Motor neuron (in vitro differentiated cells): ENCODE results near the gene ZNRD2. TPM values are rescaled to one million over a fixed set of nuclear protein-coding genes. Genes with fewer than 3 reads are reported as not detected.

Experiments used
- ATAC-seq, 8 experiments: fragments of 200-7000 bp; cut with Tn5 transposase; replicated peaks in 6 of 8; 2 replicates each; pipeline ENCODE4 v1.8.0; 2021; ENCODE audit warnings: mild to moderate bottlenecking in 8 of 8, moderate library complexity in 8 of 8
- H3K27ac ChIP-seq, 2 donors: fragments of 250-450 bp; sonication (Bioruptor Pico); 2 replicates each; pipeline ENCODE4 v1.9.0; 2021; ENCODE audit warnings: antibody characterized with exemption in 2 of 2, mild to moderate bottlenecking in 2 of 2, moderate library complexity in 1 of 2
- H3K4me1 ChIP-seq, 2 donors: fragments of 250-450 bp; sonication (Bioruptor Pico); replicated peaks in 1 of 2; 2 replicates each; pipeline ENCODE4 v1.6.1; 2021; ENCODE audit warnings: antibody characterized with exemption in 2 of 2, mild to moderate bottlenecking in 2 of 2, moderate library complexity in 1 of 2
- H3K4me3 ChIP-seq, 5 donors: fragments of 250-450 bp; sonication (Bioruptor Pico); 2 replicates each; pipeline ENCODE4 v1.9.0; 2021; ENCODE audit warnings: antibody characterized with exemption in 5 of 5, mild to moderate bottlenecking in 5 of 5, moderate library complexity in 4 of 5
- WGBS, 10 experiments: fragments of 450-650 bp; shearing (Covaris generic); methylation state at CpG; one replicate each; pipeline ENCODE4 v1.0.0; 2022; 5-methylcytosine and 5-hydroxymethylcytosine counted together
- in situ Hi-C, 9 experiments: fragments of 400-800 bp; cut with MboI; loops; one replicate each; pipeline ENCODE4 v1.15.0; 2021; ENCODE audit warnings: low sequenced_read_pairs in 9 of 9, low pct_unique_long_range_greater_than_20kb in 2 of 9; ENCODE audit not compliant: unreplicated experiment in 9 of 9
- total RNA-seq, 8 experiments: library from RNA; unstranded; fragments of 300-600 nt; gene quantifications; 2 replicates each; pipeline versions ENCODE4 v1.2.3 to v1.2.4, GENCODE V29; 2022

ZNRD2 gene
- total RNA-seq, 8 experiments from 2014 or later: 37.4 to 74.2 (median 55.0) TPM

DNA sequence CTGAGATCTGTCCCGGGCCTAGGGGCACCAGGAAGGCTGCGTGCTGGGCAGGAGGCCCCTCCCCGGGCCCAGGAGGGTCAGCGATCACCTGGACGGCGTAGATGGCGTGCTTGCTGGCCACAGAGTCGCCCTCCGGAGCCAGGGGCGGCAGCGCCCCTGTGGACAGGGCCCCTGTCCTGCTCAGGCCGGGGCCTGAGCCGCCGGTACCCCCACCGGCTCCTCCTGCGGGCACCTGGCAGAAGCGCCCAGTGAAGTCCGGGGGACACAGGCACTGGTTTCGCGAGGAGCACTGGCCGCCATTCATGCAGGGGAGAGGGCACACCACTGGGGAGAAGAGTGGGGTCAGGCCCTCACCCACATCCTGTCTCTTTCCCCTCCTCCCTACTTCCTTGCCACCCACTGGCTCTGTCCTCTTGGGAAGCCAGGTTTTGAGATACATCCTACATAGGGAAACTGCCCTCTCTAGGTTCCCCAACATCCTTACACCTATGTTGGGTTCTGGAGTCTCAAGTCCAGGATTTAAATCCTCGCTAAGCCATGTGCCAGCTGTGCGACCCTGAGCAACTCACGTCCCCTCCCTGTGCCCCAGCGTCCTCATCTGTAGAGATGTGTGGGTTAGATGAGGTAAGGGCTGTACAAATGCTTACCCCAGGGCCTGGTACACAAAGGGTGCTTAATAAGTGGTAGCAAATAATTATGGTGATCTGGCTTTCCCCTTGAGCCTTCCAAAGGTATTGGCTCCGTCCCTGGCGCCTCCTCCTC, 16.0 kb upstream of the ZNRD2 start:
- H3K4me3 ChIP-seq: no peak overlapping the region
- WGBS, 10 experiments: 90 to 100% (median 100%) methylated on average over 2 to 7 of the region's 27 CpGs; no CpG with 5 or more reads in 7 of the 10 experiments
- ATAC-seq: no peak
- peaks cover 40 to 53% of the 10 kb centered on the region in 2 donors for H3K4me1 ChIP-seq
- H3K27ac ChIP-seq: peak overlapping the region in 1 of 2 donors; percentile 43
- in situ Hi-C loops: no loop called here

DNA sequence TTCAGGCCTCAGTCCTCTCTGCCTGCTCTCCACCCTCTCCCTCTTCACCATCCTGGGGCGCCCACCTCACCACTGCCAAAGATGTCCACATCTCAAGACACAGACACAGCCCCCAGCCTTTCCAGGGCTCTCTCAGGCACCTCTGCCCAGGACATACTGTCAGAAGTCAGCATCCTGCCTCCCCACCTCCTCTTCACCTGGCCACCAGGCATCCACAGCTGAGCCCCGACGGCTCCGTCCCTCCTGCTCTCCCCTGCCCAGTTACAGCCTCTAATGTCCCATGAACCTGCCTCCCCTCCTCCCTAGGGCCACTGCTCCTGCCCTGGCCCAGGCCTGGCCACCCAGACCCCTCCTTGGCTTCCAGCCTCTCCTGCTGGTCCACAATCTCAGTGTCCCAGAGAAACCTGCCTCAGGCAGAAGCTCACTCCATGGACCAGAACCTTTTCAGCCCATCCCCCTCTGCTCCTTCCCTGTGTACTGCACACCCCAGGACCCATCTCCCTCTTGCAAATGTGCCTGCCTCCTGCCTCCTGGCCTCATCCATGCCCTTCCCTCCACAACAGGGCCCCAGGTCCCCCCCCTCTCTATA, 15.3 kb upstream of the ZNRD2 start:
- Histone ChIP-seq H3K4me1 (peaks cover 40 to 57% of the 10 kb centered on the region in 2 donors), H3K27ac (no peak overlapping the region), H3K4me3 (no peak overlapping the region)
- ATAC-seq: no peak
- WGBS, 10 experiments: 70 to 77% methylated on average over 3 to 4 of the region's 4 CpGs; no CpG with 5 or more reads in 8 of the 10 experiments
- in situ Hi-C loops: no loop called here

DNA sequence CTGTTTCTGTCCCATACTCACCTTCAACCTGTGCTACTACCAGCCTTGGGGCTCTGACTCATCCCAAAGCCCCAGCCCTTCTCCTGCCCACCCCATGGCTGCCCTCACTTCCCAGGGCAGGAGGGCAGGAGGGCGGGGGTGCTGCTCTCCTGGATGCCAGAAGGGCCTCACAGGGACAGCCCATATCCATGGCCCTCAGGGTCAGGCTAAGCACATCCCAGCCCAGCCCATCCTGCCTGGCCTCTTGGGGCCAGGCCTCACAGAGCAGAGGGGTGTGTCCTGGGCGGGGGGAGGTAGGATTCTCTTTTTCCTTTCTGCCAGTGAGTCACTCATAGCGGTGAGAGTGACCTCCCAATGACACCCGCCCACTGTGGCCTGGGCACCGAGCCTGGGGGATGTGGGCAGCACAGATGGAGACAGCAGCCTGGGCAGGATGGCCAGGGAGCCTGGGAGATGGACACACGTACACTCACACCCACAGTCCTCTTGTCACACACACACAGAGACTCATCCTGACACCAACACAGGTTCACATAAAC, 14.5 kb upstream of the ZNRD2 start:
- no peak overlapping the region for H3K27ac ChIP-seq
- 0 to 40% (median 20%) methylated on average over 1 to 2 of the region's 6 CpGs; no CpG with 5 or more reads in 6 of the 10 experiments for WGBS, 10 experiments
- ATAC-seq: peak; percentile 3 to 65 (median 30)
- in situ Hi-C loops: no loop called here
- no peak overlapping the region for H3K4me3 ChIP-seq
- peaks cover 40 to 66% of the 10 kb centered on the region in 2 donors for H3K4me1 ChIP-seq

DNA sequence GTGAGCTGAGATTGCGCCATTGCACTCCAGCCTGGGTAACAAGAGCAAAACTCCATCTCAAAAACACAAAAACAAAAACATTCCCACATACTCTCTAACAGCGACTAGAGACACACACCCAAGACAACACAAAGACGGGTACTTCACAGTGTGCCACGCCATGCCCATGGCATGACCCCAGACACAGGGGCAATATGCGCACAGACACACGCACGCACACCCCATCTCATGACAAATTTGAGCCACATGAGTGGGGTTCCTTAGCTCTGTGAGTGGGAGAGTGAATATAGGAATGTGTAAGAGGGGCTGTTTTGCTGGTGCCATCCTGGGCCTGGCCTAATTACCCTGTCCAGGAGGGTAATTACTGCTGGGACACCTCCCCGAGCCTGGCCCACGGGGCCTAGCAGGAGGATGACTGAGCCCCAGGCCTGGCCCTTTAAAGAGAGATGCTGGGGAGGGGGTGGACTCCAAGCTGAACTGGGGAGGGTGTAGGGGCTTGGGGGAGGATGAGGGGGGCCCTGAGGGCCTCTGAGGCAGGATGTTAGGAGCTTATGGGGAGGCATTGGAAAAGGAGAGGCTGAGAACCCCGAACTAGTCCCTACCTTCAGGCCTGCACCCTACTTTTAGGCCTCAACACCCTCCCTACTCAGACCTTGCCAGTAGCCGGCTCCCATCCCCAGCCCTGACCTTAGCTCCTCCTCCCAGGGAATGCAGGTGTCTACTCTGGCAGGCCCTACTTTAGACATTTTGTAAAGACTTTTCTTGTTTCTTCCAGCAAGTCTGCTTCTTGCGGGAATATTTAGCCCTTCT, 13.6 kb upstream of the ZNRD2 start:
- Histone ChIP-seq H3K27ac (no peak overlapping the region), H3K4me1 (peaks cover 47 to 75% of the 10 kb centered on the region in 2 donors), H3K4me3 (no peak overlapping the region)
- ATAC-seq: no peak
- in situ Hi-C loops: no loop called here
- 80 to 100% (median 85%) methylated on average over 1 to 4 of the region's 12 CpGs; no CpG with 5 or more reads in 6 of the 10 experiments for WGBS, 10 experiments

DNA sequence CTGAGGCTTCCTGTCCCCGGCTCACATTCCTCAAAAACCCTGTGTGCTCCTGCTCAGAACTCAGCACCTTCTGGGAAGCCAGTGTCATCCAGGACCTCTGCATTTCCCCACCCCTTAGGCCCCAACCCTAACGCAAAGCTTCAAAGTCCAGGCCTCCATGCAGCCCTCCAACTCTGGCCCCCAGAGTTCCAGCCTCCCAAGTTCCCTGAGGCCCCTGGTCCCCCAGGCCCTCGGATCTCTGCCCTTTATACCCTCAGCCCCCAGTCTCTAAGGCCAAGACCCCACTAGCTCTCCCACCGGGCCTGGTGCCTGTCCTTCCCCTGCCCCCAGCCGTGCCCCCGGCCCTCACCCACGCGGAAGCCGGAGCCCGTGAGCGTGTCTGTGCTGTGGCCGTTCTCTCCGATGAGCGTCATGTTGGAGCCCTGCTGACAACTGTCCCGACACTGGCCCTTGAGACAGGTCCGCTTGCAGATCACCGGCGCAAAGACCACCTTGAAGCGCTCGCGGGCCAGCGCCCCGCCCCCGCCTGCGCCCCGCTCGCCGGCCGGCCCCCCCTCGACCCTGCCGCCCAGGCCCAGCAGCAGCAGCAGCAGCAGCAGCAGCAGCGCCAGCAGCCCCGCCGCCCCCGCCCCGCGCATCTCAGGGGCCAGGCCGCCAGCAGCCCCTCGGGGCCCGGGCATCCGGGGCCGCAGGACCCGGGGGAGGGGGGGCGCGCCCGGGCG, 12.8 kb upstream of the ZNRD2 start:
- peak overlapping the region; percentile 25 to 38 (median 33) for H3K4me3 ChIP-seq
- peak overlapping the region in 1 of 2 donors; percentile 79 for H3K27ac ChIP-seq
- 63 to 100% (median 67%) methylated on average over 1 to 2 of the region's 47 CpGs; no CpG with 5 or more reads in 7 of the 10 experiments for WGBS, 10 experiments
- H3K4me1 ChIP-seq: peaks cover 47 to 75% of the 10 kb centered on the region in 2 donors
- in situ Hi-C loops: no loop called here
- peak; percentile 0 to 23 (median 15) for ATAC-seq

DNA sequence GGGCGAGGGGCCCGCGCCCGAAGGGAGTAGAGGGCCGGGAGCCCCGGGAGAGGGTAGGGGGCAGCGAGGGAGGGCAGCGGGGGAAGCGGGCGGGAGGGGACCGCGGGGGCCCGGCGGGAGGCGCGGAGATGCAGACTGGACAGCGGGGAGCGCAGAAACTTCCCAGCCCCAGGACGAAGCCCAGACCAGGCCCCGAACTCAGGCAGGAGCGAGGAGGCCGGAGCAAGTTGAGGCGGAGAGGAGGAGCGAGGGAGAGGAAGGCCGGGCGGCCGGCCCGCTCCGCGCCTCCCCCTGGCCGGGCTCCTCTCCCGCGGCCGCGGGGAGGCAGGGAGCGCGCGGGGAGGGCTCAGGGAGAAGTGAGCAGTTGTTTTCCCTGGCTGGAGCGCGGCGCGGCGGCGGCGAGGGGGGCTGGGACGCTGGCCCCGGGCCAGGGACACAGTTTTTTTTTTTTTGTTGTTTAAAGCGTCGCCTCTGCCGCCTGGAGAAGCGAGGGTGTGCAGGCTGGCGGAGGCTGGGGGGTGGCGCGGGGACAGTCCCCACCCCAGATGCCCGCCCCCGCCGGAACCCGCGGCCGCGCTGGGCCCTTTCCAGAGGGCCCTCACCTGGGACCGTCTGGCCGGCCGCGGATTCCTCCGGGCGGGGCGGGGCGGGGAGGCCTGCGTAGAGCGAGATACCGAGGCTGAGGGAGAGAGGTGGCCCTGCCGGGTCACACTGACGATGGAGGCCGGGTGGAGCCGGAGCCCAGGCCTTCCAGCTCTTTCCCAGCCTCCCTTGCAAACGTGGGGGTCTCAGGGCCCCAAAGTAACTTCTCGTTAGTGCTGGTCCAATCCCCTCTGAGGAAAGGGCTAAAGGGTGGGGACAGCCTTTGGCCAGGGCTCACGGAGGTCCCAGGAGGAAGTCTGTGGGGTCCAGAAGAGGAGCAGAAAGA, 12.0 kb upstream of the ZNRD2 start, which contains the start of gene LTBP3:
LTBP3 (minus strand) TSS at position 358 of the 928 bp plus-strand sequence. CDS start 400 bp downstream, outside the sequence.
- Histone ChIP-seq H3K4me3 (peak within 1 kb of the TSS; percentile 25 to 38 (median 33)), H3K4me1 (peaks cover 46 to 70% of the 10 kb centered on the region in 2 donors), H3K27ac (peak within 1 kb of the TSS in 1 of 2 donors; percentile 79)
- WGBS, 10 experiments: 0 to 20% (median 0%) methylated on average over 1 to 2 of the region's 79 CpGs; no CpG with 5 or more reads in 7 of the 10 experiments
- in situ Hi-C loops: no loop called here
- ATAC-seq: peak; percentile 20 to 73 (median 66)

DNA sequence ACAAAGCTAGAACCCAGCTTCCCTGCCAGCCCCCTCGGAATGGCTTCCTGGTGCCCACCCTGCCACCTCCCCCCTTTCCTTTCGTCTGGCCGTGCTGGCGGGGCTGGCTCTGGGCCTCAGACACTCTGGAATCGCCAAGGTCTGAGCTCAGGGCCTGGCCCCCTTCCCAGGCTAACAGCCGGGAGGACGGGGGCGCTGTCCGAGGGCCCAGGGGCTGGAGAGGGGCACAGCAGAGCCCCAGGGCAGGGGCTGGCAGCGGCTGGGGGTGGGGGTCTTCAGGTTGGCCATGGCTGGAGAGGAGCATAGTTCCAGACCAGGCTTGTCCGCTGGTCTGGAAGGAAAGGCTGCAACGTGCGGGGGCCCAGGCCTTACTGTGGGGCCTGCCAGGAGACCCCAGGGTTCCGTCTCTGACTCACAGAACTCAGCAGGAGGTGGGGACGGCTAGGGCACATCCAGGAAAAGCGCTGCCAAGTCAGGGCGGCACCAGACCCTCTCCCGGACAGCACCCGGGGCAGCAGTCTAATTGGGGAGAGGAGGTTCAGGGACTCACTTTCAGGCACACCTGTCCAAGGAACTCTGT, 11.3 kb upstream of the ZNRD2 start:
- H3K4me1 ChIP-seq: peaks cover 39 to 63% of the 10 kb centered on the region in 2 donors
- ATAC-seq: peak in 1 of 8 experiments; percentile 3
- in situ Hi-C loops: no loop called here
- WGBS, 10 experiments: 80% methylated on average over 1 of the region's 19 CpGs; no CpG with 5 or more reads in 9 of the 10 experiments
- H3K27ac ChIP-seq: peak overlapping the region in 1 of 2 donors; percentile 79
- H3K4me3 ChIP-seq: peak overlapping the region in 2 of 5 donors; percentile 33 to 38

DNA sequence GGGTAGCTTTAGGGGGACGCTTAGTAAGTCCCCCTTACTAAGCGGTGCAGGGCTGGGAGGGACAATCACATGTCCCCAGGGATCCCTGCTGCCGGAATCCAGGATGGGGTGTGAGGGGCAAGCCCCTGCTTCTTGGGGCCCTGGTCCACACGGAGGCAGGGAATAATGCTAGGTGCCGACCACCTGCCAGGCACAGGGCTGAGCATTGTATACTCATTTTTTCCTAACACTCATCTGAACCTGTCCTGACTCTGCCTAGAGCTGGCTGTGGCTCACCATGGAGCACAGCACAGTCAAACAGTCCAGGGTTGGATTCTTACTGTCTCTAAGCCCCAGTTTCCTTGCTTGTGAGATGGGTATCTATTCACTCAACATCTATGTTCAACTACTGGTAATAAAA, 10.7 kb upstream of the ZNRD2 start:
- Histone ChIP-seq H3K4me1 (peaks cover 37 to 58% of the 10 kb centered on the region in 2 donors), H3K27ac (no peak overlapping the region), H3K4me3 (no peak overlapping the region)
- 15 to 100% (median 63%) methylated on average over 1 to 2 of the region's 5 CpGs; no CpG with 5 or more reads in 6 of the 10 experiments for WGBS, 10 experiments
- no peak for ATAC-seq
- in situ Hi-C loops: no loop called here

DNA sequence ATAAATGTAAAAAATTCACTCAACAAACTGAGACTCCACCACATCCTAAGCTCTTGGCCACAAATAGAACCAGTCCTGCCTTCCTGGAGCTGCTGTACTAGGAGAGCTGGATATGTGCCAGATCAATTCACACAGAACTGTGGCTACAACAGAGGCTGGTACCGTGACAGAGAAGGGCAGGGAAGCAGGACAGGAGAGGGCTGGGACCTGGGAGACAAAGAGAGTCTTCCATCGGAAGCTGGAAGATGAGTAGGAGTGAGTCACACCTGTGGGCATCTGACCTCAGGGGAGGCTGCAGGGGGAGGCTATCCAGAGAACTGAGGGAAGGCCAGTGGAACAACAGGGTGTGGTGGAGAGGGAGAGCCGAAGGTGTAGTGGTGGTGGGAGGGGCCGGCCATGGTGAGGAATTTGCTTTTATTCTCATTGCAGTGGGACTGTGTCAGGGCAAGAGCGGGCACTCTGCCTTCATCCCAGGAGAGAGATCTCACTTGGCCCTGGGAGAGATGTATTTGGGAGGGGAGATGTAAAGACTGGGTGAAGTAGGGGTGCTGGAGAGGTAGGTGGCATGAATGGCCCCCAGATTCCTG, 10.2 kb upstream of the ZNRD2 start:
- no peak overlapping the region for H3K27ac ChIP-seq
- peak in 4 of 8 experiments; percentile 0 to 10 (median 2) for ATAC-seq
- peaks cover 32 to 53% of the 10 kb centered on the region in 2 donors for H3K4me1 ChIP-seq
- 0 to 71% (median 40%) methylated on average over 1 to 4 of the region's 5 CpGs; no CpG with 5 or more reads in 3 of the 10 experiments for WGBS, 10 experiments
- H3K4me3 ChIP-seq: no peak overlapping the region
- in situ Hi-C loops: no loop called here

DNA sequence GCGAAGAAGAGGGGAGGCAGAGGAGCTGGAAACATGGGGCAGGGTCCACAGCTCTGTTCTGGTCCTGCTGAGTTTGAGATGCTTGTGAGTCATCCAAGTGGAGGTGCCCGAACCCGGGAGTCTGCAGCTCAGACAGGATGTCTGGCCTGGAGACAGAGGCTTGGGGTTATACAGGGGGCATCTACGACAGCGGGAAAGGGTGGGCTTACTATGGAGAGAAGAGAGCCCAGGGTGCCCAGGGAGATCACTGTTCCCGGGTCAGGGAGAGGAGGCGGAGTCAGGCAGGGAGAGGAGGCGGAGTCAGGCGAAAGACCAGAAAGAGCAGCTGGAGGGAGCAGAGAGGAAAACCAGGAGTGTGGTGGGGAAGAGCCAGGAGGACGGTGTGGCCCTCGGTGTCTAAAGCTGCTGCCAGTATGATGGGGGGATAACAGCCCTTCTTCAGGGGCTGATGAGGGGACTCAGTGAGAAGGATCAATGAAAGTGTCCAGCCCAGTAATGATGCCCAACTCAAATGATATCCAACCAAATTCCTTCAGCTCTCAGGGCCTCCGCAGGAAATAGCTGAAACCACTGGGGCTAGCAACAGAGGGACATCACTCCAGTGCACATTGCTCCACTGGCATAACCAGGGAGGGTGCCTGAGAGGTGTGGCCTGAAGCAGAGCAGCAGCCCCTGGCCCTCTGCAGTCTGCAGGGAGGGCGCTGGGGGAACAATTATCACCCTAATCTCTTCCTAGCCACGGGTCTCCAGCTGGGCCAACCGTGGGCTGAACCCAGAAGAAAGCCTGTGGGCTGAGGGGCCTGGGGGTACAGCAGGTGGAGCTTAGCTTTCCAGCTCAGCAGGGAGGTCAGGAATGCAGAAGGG, 9.5 kb upstream of the ZNRD2 start:
- ATAC-seq: peak in 7 of 8 experiments; percentile 1 to 36 (median 14)
- no peak overlapping the region for H3K27ac ChIP-seq
- H3K4me3 ChIP-seq: no peak overlapping the region
- 0 to 30% (median 8%) methylated on average over 1 to 6 of the region's 15 CpGs; no CpG with 5 or more reads in 4 of the 10 experiments for WGBS, 10 experiments
- in situ Hi-C loops: no loop called here
- peaks cover 25 to 45% of the 10 kb centered on the region in 2 donors for H3K4me1 ChIP-seq
